GM19397 (cell line): ENCODE measurements around the gene TRIP6.
A peak's percentile ranks its signal among the peaks of the same experiment; 100 is the strongest.
"Not testable (repeated sequence)": the region's sequence is repeated elsewhere in the genome, so short reads cannot be mapped to it uniquely, and the experiment has no call there.

Experiments used
- ATAC-seq: cut with Tn5 transposase; IDR thresholded peaks from one replicate; pipeline ENCODE4 v1.9.1; 2021; ENCODE audit warnings: mild to moderate bottlenecking, moderate library complexity; ENCODE audit not compliant: unreplicated experiment

Gene TRIP6

GRCh38 chr7:100837099-100837836 lies 29.9 kb upstream of the TRIP6 start:
- peak; percentile 85 for ATAC-seq

GRCh38 chr7:100839361-100839760 lies 27.8 kb upstream of the TRIP6 start:
- ATAC-seq, result no peak

- ATAC-seq, result no peak
Observed at GRCh38 chr7:100840470-100841100, 26.6 kb upstream of the TRIP6 start.

GRCh38 chr7:100847360-100847759 lies 19.8 kb upstream of the TRIP6 start:
- no peak for ATAC-seq

GRCh38 chr7:100852048-100852872 lies 14.9 kb upstream of the TRIP6 start, which contains the start of gene SLC12A9:
TSS of gene SLC12A9 (plus strand) at chr7:100852713. CDS start at chr7:100854198, 1,485 bp downstream.
- peak; percentile 89 for ATAC-seq

- no peak for ATAC-seq
Observed at GRCh38 chr7:100854146-100854895, 12.9 kb upstream of the TRIP6 start.

- not testable (repeated sequence) for ATAC-seq
Observed at GRCh38 chr7:100854899-100855298, 12.3 kb upstream of the TRIP6 start.

GRCh38 chr7:100855515-100855914 lies 11.7 kb upstream of the TRIP6 start:
- ATAC-seq, result no peak

- no peak for ATAC-seq
Observed at GRCh38 chr7:100856871-100857282, 10.3 kb upstream of the TRIP6 start.

- ATAC-seq, result no peak
Observed at GRCh38 chr7:100859856-100860255, 7.3 kb upstream of the TRIP6 start.

GRCh38 chr7:100860702-100861615 lies 6.2 kb upstream of the TRIP6 start:
- no peak for ATAC-seq

- ATAC-seq, result no peak
Observed at GRCh38 chr7:100861616-100861985, 5.6 kb upstream of the TRIP6 start.

GRCh38 chr7:100863406-100863950 lies 3.7 kb upstream of the TRIP6 start:
- no peak for ATAC-seq

- no peak for ATAC-seq
Observed at GRCh38 chr7:100864263-100864845, 2.8 kb upstream of the TRIP6 start.

- no peak for ATAC-seq
Observed at GRCh38 chr7:100865372-100865911, 1.7 kb upstream of the TRIP6 start.

- no peak for ATAC-seq
Observed at GRCh38 chr7:100865938-100866728, 1.1 kb upstream of the TRIP6 start.

GRCh38 chr7:100866729-100867039 lies 503 bp upstream of the TRIP6 start:
- ATAC-seq, result no peak

GRCh38 chr7:100867776-100868485 lies 744 bp downstream of the TRIP6 start:
- no peak for ATAC-seq
